ENCODE measurements around the gene GBF1.

Gene GBF1

GRCh38 chr10:102283890-102284289 is 38.6 kb downstream of the GBF1 start:
- Histone ChIP-seq H3K9me3 (ENCODE audit: control insufficient read depth in 1 of 2, low read length in 2 of 2) (no peaks in the 10 kb centered on the region), H3K4me3 (ENCODE audit: low read depth in 1 of 2, low read length in 2 of 2) (no peak overlapping the region), H3K27ac (ENCODE audit: low read depth, low read length) (no peak overlapping the region), H3K9ac (ENCODE audit: low read depth in 1 of 2, low read length in 2 of 2) (no peak overlapping the region), H3K27me3 (ENCODE audit: control insufficient read depth in 1 of 2, insufficient read depth in 2 of 2, low read length in 2 of 2) (no peaks in the 10 kb centered on the region), H3K36me3 (ENCODE audit: control insufficient read depth in 1 of 2, insufficient read depth in 2 of 2, low read length in 2 of 2) (peaks cover 5 to 6% of the 10 kb centered on the region in 2 donors), H3K4me1 (ENCODE audit: control insufficient read depth in 1 of 2, insufficient read depth in 2 of 2, low read length in 2 of 2) (peaks cover 20 to 30% of the 10 kb centered on the region in 2 donors)

DNA sequence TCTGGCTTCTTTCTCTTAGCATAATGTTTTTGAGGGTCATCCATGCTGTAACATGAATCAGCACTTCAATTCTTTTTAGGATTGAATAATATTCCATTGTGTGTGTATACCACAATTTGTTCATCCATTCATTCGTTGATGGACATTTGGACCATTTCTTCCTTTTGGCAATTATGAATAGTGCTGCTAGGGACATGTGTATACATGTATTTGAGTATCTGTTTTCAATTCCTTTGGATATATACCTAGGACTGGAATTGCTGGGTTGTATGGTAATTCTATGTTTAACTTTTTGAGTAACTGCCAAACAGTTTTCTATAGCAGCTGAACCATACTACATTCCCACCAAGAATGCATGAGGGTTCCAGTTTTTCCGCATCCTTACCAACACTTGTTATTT is 39.2 kb downstream of the GBF1 start:
- peaks cover 5 to 9% of the 10 kb centered on the region in 2 donors for H3K36me3 ChIP-seq (ENCODE audit: control insufficient read depth in 1 of 2, insufficient read depth in 2 of 2, low read length in 2 of 2)
- H3K9me3 ChIP-seq (ENCODE audit: control insufficient read depth in 1 of 2, low read length in 2 of 2) = no peaks in the 10 kb centered on the region
- peaks cover 18 to 27% of the 10 kb centered on the region in 2 donors for H3K4me1 ChIP-seq (ENCODE audit: control insufficient read depth in 1 of 2, insufficient read depth in 2 of 2, low read length in 2 of 2)
- H3K27me3 ChIP-seq (ENCODE audit: control insufficient read depth in 1 of 2, insufficient read depth in 2 of 2, low read length in 2 of 2) = no peaks in the 10 kb centered on the region
- H3K4me3 ChIP-seq (ENCODE audit: low read depth in 1 of 2, low read length in 2 of 2) = no peak overlapping the region
- H3K27ac ChIP-seq (ENCODE audit: low read depth, low read length) = no peak overlapping the region
- no peak overlapping the region for H3K9ac ChIP-seq (ENCODE audit: low read depth in 1 of 2, low read length in 2 of 2)

GRCh38 chr10:102285133-102285532 is 39.8 kb downstream of the GBF1 start:
- Histone ChIP-seq H3K27me3 (ENCODE audit: control insufficient read depth in 1 of 2, insufficient read depth in 2 of 2, low read length in 2 of 2) (no peaks in the 10 kb centered on the region), H3K4me1 (ENCODE audit: control insufficient read depth in 1 of 2, insufficient read depth in 2 of 2, low read length in 2 of 2) (peaks cover 12 to 21% of the 10 kb centered on the region in 2 donors), H3K9me3 (ENCODE audit: control insufficient read depth in 1 of 2, low read length in 2 of 2) (no peaks in the 10 kb centered on the region), H3K27ac (ENCODE audit: low read depth, low read length) (no peak overlapping the region), H3K9ac (ENCODE audit: low read depth in 1 of 2, low read length in 2 of 2) (no peak overlapping the region), H3K36me3 (ENCODE audit: control insufficient read depth in 1 of 2, insufficient read depth in 2 of 2, low read length in 2 of 2) (peaks cover 5 to 9% of the 10 kb centered on the region in 2 donors), H3K4me3 (ENCODE audit: low read depth in 1 of 2, low read length in 2 of 2) (no peak overlapping the region)

DNA sequence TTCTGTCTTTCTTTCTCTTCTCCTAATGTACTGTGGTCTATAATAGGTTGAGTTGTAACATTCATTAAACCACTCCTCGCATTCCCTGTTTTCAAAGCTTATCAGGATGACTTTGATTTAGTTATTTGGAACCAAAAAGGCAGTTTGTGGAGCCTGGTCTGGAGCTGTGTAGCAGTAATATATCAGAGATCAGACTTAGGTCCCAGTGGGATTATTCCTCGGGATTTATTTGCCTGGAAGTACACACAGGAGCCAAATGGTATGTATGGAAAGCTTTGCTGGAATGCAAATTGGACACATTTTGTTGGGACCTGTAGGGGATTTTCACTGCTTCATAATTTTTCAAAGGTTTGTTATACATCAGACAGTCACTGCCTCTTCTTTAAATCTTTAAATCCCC is 40.9 kb downstream of the GBF1 start:
- Histone ChIP-seq H3K36me3 (ENCODE audit: control insufficient read depth in 1 of 2, insufficient read depth in 2 of 2, low read length in 2 of 2) (peaks cover 5 to 9% of the 10 kb centered on the region in 2 donors), H3K9ac (ENCODE audit: low read depth in 1 of 2, low read length in 2 of 2) (no peak overlapping the region), H3K27me3 (ENCODE audit: control insufficient read depth in 1 of 2, insufficient read depth in 2 of 2, low read length in 2 of 2) (no peaks in the 10 kb centered on the region), H3K4me1 (ENCODE audit: control insufficient read depth in 1 of 2, insufficient read depth in 2 of 2, low read length in 2 of 2) (peaks cover 6 to 11% of the 10 kb centered on the region in 2 donors), H3K9me3 (ENCODE audit: control insufficient read depth in 1 of 2, low read length in 2 of 2) (no peaks in the 10 kb centered on the region), H3K27ac (ENCODE audit: low read depth, low read length) (no peak overlapping the region), H3K4me3 (ENCODE audit: low read depth in 1 of 2, low read length in 2 of 2) (no peak overlapping the region)

GRCh38 chr10:102287538-102287937 is 42.2 kb downstream of the GBF1 start:
- H3K9me3 ChIP-seq (ENCODE audit: control insufficient read depth in 1 of 2, low read length in 2 of 2) = no peaks in the 10 kb centered on the region
- no peak overlapping the region for H3K27ac ChIP-seq (ENCODE audit: low read depth, low read length)
- H3K27me3 ChIP-seq (ENCODE audit: control insufficient read depth in 1 of 2, insufficient read depth in 2 of 2, low read length in 2 of 2) = no peaks in the 10 kb centered on the region
- H3K4me3 ChIP-seq (ENCODE audit: low read depth in 1 of 2, low read length in 2 of 2) = no peak overlapping the region
- peaks cover 6 to 11% of the 10 kb centered on the region in 2 donors for H3K4me1 ChIP-seq (ENCODE audit: control insufficient read depth in 1 of 2, insufficient read depth in 2 of 2, low read length in 2 of 2)
- peaks cover 5 to 9% of the 10 kb centered on the region in 2 donors for H3K36me3 ChIP-seq (ENCODE audit: control insufficient read depth in 1 of 2, insufficient read depth in 2 of 2, low read length in 2 of 2)
- no peak overlapping the region for H3K9ac ChIP-seq (ENCODE audit: low read depth in 1 of 2, low read length in 2 of 2)

DNA sequence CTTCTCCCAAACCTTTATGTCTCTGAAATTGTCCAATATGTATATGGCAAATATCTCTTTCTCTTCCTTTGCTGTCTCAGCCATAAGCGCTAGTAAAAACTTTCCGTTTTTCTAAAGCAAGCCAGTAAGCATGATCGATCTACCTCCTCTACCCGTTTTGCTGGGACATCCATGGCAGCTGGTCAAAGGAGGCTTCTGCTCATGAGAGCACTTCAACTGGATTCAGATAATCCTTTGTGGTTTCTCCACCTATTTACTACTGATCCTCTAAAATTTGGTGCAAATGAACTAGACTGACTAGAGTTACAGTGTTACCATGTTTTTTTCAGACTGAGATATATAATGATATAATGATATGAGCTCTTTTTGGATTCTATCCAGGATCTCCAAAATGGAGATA is 42.7 kb downstream of the GBF1 start:
- Histone ChIP-seq H3K9me3 (ENCODE audit: control insufficient read depth in 1 of 2, low read length in 2 of 2) (no peaks in the 10 kb centered on the region), H3K27ac (ENCODE audit: low read depth, low read length) (no peak overlapping the region), H3K36me3 (ENCODE audit: control insufficient read depth in 1 of 2, insufficient read depth in 2 of 2, low read length in 2 of 2) (peaks cover 5 to 9% of the 10 kb centered on the region in 2 donors), H3K4me3 (ENCODE audit: low read depth in 1 of 2, low read length in 2 of 2) (no peak overlapping the region), H3K9ac (ENCODE audit: low read depth in 1 of 2, low read length in 2 of 2) (no peak overlapping the region), H3K27me3 (ENCODE audit: control insufficient read depth in 1 of 2, insufficient read depth in 2 of 2, low read length in 2 of 2) (no peaks in the 10 kb centered on the region), H3K4me1 (ENCODE audit: control insufficient read depth in 1 of 2, insufficient read depth in 2 of 2, low read length in 2 of 2) (peaks cover 5 to 9% of the 10 kb centered on the region in 2 donors)

- Histone ChIP-seq H3K4me1 (ENCODE audit: control insufficient read depth in 1 of 2, insufficient read depth in 2 of 2, low read length in 2 of 2) (no peaks in the 10 kb centered on the region), H3K9me3 (ENCODE audit: control insufficient read depth in 1 of 2, low read length in 2 of 2) (no peaks in the 10 kb centered on the region), H3K27ac (ENCODE audit: low read depth, low read length) (no peak overlapping the region), H3K9ac (ENCODE audit: low read depth in 1 of 2, low read length in 2 of 2) (no peak overlapping the region), H3K4me3 (ENCODE audit: low read depth in 1 of 2, low read length in 2 of 2) (no peak overlapping the region), H3K36me3 (ENCODE audit: control insufficient read depth in 1 of 2, insufficient read depth in 2 of 2, low read length in 2 of 2) (peaks cover 5 to 9% of the 10 kb centered on the region in 2 donors), H3K27me3 (ENCODE audit: control insufficient read depth in 1 of 2, insufficient read depth in 2 of 2, low read length in 2 of 2) (no peaks in the 10 kb centered on the region)
Measured at GRCh38 chr10:102289356-102289755, 44.0 kb downstream of the GBF1 start.

- Histone ChIP-seq H3K27ac (ENCODE audit: low read depth, low read length) (no peak overlapping the region), H3K4me1 (ENCODE audit: control insufficient read depth in 1 of 2, insufficient read depth in 2 of 2, low read length in 2 of 2) (no peaks in the 10 kb centered on the region), H3K36me3 (ENCODE audit: control insufficient read depth in 1 of 2, insufficient read depth in 2 of 2, low read length in 2 of 2) (peaks cover 5 to 9% of the 10 kb centered on the region in 2 donors), H3K9me3 (ENCODE audit: control insufficient read depth in 1 of 2, low read length in 2 of 2) (no peaks in the 10 kb centered on the region), H3K9ac (ENCODE audit: low read depth in 1 of 2, low read length in 2 of 2) (no peak overlapping the region), H3K4me3 (ENCODE audit: low read depth in 1 of 2, low read length in 2 of 2) (no peak overlapping the region), H3K27me3 (ENCODE audit: control insufficient read depth in 1 of 2, insufficient read depth in 2 of 2, low read length in 2 of 2) (no peaks in the 10 kb centered on the region)
Measured at GRCh38 chr10:102289840-102290239, 44.5 kb downstream of the GBF1 start.

DNA sequence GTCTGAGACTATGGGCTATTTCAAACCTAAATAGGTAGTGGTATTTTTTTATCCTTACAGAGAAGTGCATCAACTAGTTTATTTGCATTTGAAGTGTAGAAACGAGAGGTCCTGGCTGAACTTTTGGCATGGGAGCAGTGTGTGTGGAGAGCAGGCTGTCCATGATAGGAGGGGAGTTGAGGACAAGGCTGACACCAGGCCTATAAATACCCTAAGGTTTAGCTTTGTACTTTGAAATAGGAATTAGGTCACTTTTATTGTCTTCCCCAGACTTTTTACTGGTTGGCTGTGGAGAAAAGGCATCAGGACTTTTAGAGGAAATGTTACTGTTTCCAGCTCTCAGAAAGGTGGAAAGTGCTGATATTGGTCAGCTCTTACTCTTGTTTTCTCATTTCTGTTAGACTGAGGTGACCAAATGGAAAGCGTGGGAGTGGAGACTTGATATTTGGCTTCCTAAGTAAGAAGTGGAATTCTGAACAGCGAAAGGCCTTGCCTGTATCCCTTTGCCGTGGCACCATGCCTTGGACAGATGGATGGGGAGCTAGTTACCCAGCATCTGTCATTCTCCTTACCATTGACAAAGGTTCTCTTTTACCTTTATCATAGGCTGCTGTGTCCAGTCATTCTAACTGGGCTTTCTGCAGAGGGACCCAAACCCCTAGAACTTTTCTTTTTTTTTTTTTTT is 46.0 kb downstream of the GBF1 start:
- H3K9me3 ChIP-seq (ENCODE audit: control insufficient read depth in 1 of 2, low read length in 2 of 2) = no peaks in the 10 kb centered on the region
- no peak overlapping the region for H3K27ac ChIP-seq (ENCODE audit: low read depth, low read length)
- no peak overlapping the region for H3K4me3 ChIP-seq (ENCODE audit: low read depth in 1 of 2, low read length in 2 of 2)
- no peak overlapping the region for H3K9ac ChIP-seq (ENCODE audit: low read depth in 1 of 2, low read length in 2 of 2)
- no peaks in the 10 kb centered on the region for H3K4me1 ChIP-seq (ENCODE audit: control insufficient read depth in 1 of 2, insufficient read depth in 2 of 2, low read length in 2 of 2)
- peaks cover 4 to 5% of the 10 kb centered on the region in 2 donors for H3K36me3 ChIP-seq (ENCODE audit: control insufficient read depth in 1 of 2, insufficient read depth in 2 of 2, low read length in 2 of 2)
- no peaks in the 10 kb centered on the region for H3K27me3 ChIP-seq (ENCODE audit: control insufficient read depth in 1 of 2, insufficient read depth in 2 of 2, low read length in 2 of 2)

DNA sequence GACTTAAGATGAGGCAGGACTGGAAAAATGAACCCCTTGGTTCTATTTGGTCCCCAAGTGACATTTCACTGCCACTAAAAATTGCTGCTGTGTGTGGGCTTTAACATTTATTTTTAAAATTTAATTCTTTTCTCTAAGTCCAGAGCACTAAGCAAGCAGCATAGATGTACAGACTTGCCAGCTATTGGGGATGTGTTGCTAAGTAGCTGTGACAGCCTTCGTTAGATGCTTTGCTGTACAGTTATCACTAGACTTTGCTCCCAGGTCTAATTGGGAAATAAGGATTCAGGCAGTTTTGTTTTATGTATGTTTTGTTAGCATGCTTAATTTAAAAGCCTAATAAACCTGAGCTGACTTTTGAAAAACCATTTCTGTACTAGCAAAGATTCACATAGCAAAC is 51.8 kb downstream of the GBF1 start:
- Histone ChIP-seq H3K4me3 (ENCODE audit: low read depth in 1 of 2, low read length in 2 of 2) (no peak overlapping the region), H3K36me3 (ENCODE audit: control insufficient read depth in 1 of 2, insufficient read depth in 2 of 2, low read length in 2 of 2) (peaks cover 0 to 4% of the 10 kb centered on the region in 2 donors), H3K4me1 (ENCODE audit: control insufficient read depth in 1 of 2, insufficient read depth in 2 of 2, low read length in 2 of 2) (no peaks in the 10 kb centered on the region), H3K27ac (ENCODE audit: low read depth, low read length) (no peak overlapping the region), H3K9me3 (ENCODE audit: control insufficient read depth in 1 of 2, low read length in 2 of 2) (no peaks in the 10 kb centered on the region), H3K9ac (ENCODE audit: low read depth in 1 of 2, low read length in 2 of 2) (no peak overlapping the region), H3K27me3 (ENCODE audit: control insufficient read depth in 1 of 2, insufficient read depth in 2 of 2, low read length in 2 of 2) (no peaks in the 10 kb centered on the region)

All from duodenal mucosa (tissue), 2 donors.